Fibroblast of peridontal ligament (primary cell): Measurements from ENCODE around the gene OMP.

Source experiments
- DNase-seq: peaks from one replicate; pipeline ENCODE4 v3.0.0-alpha.2; 2010; ENCODE audit errors: extremely low read depth

Gene OMP

GRCh38 chr11:77139201-77139600, 36.6 kb downstream of the OMP start:
- DNase-seq: no peak

GRCh38 chr11:77140231-77140851, 37.7 kb downstream of the OMP start:
- peak; percentile 15 for DNase-seq

- peak; percentile 35 for DNase-seq
Measured at GRCh38 chr11:77141034-77141433, 38.4 kb downstream of the OMP start.

GRCh38 chr11:77141475-77141874, 38.8 kb downstream of the OMP start:
- DNase-seq: no peak

- no peak for DNase-seq
Measured at GRCh38 chr11:77142091-77142975, 39.7 kb downstream of the OMP start.

GRCh38 chr11:77143405-77144020, 40.9 kb downstream of the OMP start:
- no peak for DNase-seq

GRCh38 chr11:77144196-77144856, 41.7 kb downstream of the OMP start:
- no peak for DNase-seq

GRCh38 chr11:77144857-77145428, 42.3 kb downstream of the OMP start:
- no peak for DNase-seq

- no peak for DNase-seq
Measured at GRCh38 chr11:77146261-77147035, 43.8 kb downstream of the OMP start.

GRCh38 chr11:77147036-77147315, 44.3 kb downstream of the OMP start:
- no peak for DNase-seq

- no peak for DNase-seq
Measured at GRCh38 chr11:77147668-77148321, 45.2 kb downstream of the OMP start.

- no peak for DNase-seq
Measured at GRCh38 chr11:77148963-77149715, 46.5 kb downstream of the OMP start.

- no peak for DNase-seq
Measured at GRCh38 chr11:77149716-77150392, 47.2 kb downstream of the OMP start.

GRCh38 chr11:77150836-77151235, 48.2 kb downstream of the OMP start:
- no peak for DNase-seq

GRCh38 chr11:77151804-77152509, 49.3 kb downstream of the OMP start:
- DNase-seq: peak; percentile 15

GRCh38 chr11:77152846-77153245, 50.2 kb downstream of the OMP start:
- peak; percentile 43 for DNase-seq
